ENCODE results near the gene MEGF8.

The MEGF8 gene

DNA sequence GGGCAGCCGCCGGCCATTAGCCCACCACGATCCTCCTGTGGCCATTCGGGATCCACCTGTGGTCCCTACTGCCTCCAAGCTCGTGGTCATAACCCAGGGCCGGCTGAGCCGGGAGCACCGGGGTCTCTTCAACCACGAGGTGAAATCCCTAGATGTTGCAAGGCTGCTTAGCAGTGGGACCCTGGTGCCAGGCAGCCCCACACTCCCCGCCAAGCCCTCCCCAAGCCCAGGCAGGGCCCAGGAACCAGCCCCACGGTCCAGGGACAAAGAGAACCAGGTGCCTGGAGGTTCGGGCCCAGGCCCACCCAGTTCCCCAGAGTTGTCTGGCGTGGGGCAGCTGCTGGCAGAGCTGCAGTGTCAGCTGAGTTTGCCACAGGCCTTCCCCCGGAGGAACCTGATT is 15.7 kb upstream of the MEGF8 start:
- TF ChIP-seq, protein P1, sequence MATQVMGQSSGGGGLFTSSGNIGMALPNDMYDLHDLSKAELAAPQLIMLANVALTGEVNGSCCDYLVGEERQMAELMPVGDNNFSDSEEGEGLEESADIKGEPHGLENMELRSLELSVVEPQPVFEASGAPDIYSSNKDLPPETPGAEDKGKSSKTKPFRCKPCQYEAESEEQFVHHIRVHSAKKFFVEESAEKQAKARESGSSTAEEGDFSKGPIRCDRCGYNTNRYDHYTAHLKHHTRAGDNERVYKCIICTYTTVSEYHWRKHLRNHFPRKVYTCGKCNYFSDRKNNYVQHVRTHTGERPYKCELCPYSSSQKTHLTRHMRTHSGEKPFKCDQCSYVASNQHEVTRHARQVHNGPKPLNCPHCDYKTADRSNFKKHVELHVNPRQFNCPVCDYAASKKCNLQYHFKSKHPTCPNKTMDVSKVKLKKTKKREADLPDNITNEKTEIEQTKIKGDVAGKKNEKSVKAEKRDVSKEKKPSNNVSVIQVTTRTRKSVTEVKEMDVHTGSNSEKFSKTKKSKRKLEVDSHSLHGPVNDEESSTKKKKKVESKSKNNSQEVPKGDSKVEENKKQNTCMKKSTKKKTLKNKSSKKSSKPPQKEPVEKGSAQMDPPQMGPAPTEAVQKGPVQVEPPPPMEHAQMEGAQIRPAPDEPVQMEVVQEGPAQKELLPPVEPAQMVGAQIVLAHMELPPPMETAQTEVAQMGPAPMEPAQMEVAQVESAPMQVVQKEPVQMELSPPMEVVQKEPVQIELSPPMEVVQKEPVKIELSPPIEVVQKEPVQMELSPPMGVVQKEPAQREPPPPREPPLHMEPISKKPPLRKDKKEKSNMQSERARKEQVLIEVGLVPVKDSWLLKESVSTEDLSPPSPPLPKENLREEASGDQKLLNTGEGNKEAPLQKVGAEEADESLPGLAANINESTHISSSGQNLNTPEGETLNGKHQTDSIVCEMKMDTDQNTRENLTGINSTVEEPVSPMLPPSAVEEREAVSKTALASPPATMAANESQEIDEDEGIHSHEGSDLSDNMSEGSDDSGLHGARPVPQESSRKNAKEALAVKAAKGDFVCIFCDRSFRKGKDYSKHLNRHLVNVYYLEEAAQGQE (IDR thresholded peaks at IDR 0.05; ENCODE audit: insufficient read depth in 1 of 2, low read depth in 2 of 2, low read length in 2 of 2): no peak
- no peak for TF ChIP-seq TAF1 (IDR thresholded peaks at IDR 0.05; ENCODE audit: borderline replicate concordance, insufficient read depth, low read length)
- TF ChIP-seq FOXP2 (optimal IDR thresholded peaks at IDR 0.05; ENCODE audit: borderline replicate concordance, extremely low read depth, extremely low read length, insufficient read depth): no peak
- no peak for TF ChIP-seq SIN3A (IDR thresholded peaks at IDR 0.05; ENCODE audit: borderline replicate concordance, insufficient read depth, low read length)
- no peak for TF ChIP-seq POLR2AphosphoS5 (IDR thresholded peaks at IDR 0.05; ENCODE audit: low read depth, low read length)

DNA sequence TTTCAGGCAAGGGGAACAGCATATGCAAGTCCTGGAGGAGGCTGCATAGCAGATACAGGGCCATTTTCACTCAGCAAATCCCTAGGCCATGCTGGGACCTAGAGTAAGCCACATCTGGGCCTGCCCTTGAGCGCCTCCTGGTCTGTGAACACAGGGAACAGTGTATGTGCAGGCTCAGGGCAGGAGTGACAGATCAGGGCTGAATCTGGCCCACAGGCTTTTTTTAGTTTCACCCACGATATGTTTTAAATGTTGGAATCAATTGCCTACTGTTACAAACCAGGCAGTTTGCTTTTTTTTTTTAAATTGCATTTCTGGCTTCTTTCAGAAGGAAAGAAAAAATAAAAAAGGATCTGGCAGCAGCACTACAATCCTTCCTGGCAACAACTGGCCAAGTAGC is 13.8 kb upstream of the MEGF8 start:
- TF ChIP-seq, protein P1 (IDR thresholded peaks at IDR 0.05; ENCODE audit: insufficient read depth in 1 of 2, low read depth in 2 of 2, low read length in 2 of 2): no peak
- TF ChIP-seq FOXP2 (optimal IDR thresholded peaks at IDR 0.05; ENCODE audit: borderline replicate concordance, extremely low read depth, extremely low read length, insufficient read depth) (no peak), TAF1 (IDR thresholded peaks at IDR 0.05; ENCODE audit: borderline replicate concordance, insufficient read depth, low read length) (no peak), SIN3A (IDR thresholded peaks at IDR 0.05; ENCODE audit: borderline replicate concordance, insufficient read depth, low read length) (no peak), POLR2AphosphoS5 (IDR thresholded peaks at IDR 0.05; ENCODE audit: low read depth, low read length) (no peak)

DNA sequence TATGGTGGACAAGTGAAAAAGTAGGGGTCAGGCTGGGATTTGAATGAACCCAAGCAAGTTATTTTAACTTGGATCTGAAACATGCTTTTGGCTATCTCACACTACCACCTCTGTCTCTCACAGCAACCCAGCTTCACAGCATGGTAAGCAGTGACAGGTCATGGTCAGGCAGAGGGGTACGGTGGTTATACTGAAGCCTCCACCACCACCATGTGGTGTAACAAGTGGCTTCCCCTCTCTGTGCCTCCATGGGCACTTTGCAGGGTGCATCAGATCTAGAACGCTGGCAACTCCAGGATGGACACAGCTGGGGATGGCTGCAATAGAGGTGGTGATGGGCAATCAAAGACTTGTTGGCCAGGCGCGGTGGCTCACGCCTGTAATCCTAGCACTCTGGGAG is 13.1 kb upstream of the MEGF8 start:
- no peak for TF ChIP-seq SIN3A (IDR thresholded peaks at IDR 0.05; ENCODE audit: borderline replicate concordance, insufficient read depth, low read length)
- no peak for TF ChIP-seq FOXP2 (optimal IDR thresholded peaks at IDR 0.05; ENCODE audit: borderline replicate concordance, extremely low read depth, extremely low read length, insufficient read depth)
- TF ChIP-seq, protein P1 (IDR thresholded peaks at IDR 0.05; ENCODE audit: insufficient read depth in 1 of 2, low read depth in 2 of 2, low read length in 2 of 2): no peak
- TF ChIP-seq POLR2AphosphoS5 (IDR thresholded peaks at IDR 0.05; ENCODE audit: low read depth, low read length): no peak
- TF ChIP-seq TAF1 (IDR thresholded peaks at IDR 0.05; ENCODE audit: borderline replicate concordance, insufficient read depth, low read length): no peak

DNA sequence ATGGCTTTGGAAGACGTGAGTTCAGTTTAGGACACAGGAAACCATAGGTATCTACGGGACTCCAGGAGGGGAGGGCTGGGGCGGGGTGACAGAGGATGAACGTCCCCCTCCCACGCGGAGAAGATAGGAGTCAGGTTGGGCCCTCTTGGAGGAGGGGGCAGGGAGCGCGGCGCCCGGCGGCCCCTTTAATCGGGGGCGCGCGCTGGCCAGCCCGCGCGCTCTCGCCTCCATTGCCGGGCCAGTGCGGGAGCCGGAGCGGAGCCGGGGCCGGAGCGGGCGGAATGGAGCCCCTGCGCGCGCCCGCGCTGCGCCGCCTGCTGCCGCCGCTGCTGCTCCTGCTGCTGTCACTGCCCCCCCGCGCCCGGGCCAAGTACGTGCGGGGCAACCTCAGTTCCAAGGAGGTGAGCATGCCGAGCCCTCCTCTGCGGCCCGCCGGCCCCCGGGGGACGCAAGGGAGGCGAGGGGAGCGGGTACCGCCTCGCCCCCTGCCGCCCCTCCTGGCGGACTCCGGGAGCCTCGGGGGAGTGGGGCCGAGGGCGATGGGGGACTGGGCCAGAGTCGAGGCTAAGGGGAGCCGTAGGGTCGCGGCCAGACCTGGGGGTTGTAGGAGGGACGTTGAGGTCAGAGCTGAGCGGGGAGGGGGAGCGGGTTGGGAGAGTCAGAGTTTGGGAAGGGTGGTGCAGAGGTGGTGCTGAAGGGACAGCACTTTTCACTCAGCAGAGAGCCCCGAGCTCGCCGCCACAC is 12.2 kb upstream of the MEGF8 start, which contains the start of gene TMEM145:
Gene TMEM145 (plus strand): TSS at position 214 of the 744 bp plus-strand sequence. CDS start 68 bp downstream, at position 282.
- TF ChIP-seq, protein P1 (IDR thresholded peaks at IDR 0.05; ENCODE audit: insufficient read depth in 1 of 2, low read depth in 2 of 2, low read length in 2 of 2): peak; percentile 92 to 94
- 0 out of 2 replicates have a peak, but pooled peaks have one; percentile 75 for TF ChIP-seq SIN3A (IDR thresholded peaks at IDR 0.05; ENCODE audit: borderline replicate concordance, insufficient read depth, low read length)
- TF ChIP-seq POLR2AphosphoS5 (IDR thresholded peaks at IDR 0.05; ENCODE audit: low read depth, low read length): peak; percentile 55; the same call in 1 of the 2 replicates
- peak; percentile 39; the same call in 1 of the 2 replicates for TF ChIP-seq TAF1 (IDR thresholded peaks at IDR 0.05; ENCODE audit: borderline replicate concordance, insufficient read depth, low read length)
- TF ChIP-seq FOXP2 (optimal IDR thresholded peaks at IDR 0.05; ENCODE audit: borderline replicate concordance, extremely low read depth, extremely low read length, insufficient read depth): peak; percentile 83

Data from PFSK-1 (cell line).